SK-N-SH treated with all-trans-retinoic acid at 6 μM for 48 hours (cell line): ENCODE results near the gene PLPPR2.

Source experiments
- ATAC-seq: fragments of 200-7000 bp; cut with Tn5 transposase; 3 replicates; pipeline ENCODE4 v1.9.1; 2020; ENCODE audit warnings: mild to moderate bottlenecking, moderate library complexity
- ARNTL ChIP-seq: fragments of 450-650 bp; formaldehyde crosslinking; IDR thresholded peaks from 2 replicates; pipeline ENCODE4 v1.5.0; 2020; ENCODE audit warnings: low read depth, mild to moderate bottlenecking, moderate library complexity, borderline replicate concordance
- CSDC2 ChIP-seq: fragments of 250-450 bp; sonication (Bioruptor Pico); IDR thresholded peaks from 2 replicates; pipeline ENCODE4 v1.5.0; 2020; ENCODE audit warnings: mild to moderate bottlenecking, moderate library complexity
- ESRRG ChIP-seq: fragments of 250-450 bp; sonication (Bioruptor Pico); IDR thresholded peaks from 2 replicates; pipeline ENCODE4 v1.6.1; 2021; ENCODE audit warnings: mild to moderate bottlenecking
- ISL1 ChIP-seq: fragments of 250-450 bp; sonication (Bioruptor Pico); IDR thresholded peaks from 2 replicates; pipeline ENCODE4 v2.1.2; 2022; ENCODE audit warnings: mild to moderate bottlenecking, moderate library complexity
- OSR1 ChIP-seq: fragments of 250-450 bp; sonication (Bioruptor Pico); IDR thresholded peaks from 2 replicates; pipeline ENCODE4 v1.8.0; 2022; ENCODE audit warnings: moderate library complexity, mild to moderate bottlenecking, inconsistent platforms
- PPARA ChIP-seq: fragments of 250-450 bp; sonication (Bioruptor Pico); IDR thresholded peaks from 2 replicates; pipeline ENCODE4 v1.5.0; 2020; ENCODE audit warnings: mild to moderate bottlenecking, borderline replicate concordance
- RARB ChIP-seq: fragments of 250-450 bp; sonication (Bioruptor Pico); IDR thresholded peaks from 2 replicates; pipeline ENCODE4 v1.8.0; 2021; ENCODE audit warnings: mild to moderate bottlenecking, moderate library complexity
- SNAI2 ChIP-seq: fragments of 250-450 bp; sonication (Bioruptor Pico); IDR thresholded peaks from 2 replicates; pipeline ENCODE4 v1.5.0; 2020; ENCODE audit warnings: mild to moderate bottlenecking, moderate library complexity
- TCF4 ChIP-seq: fragments of 250-450 bp; sonication (Bioruptor Pico); IDR thresholded peaks from 2 replicates; pipeline ENCODE4 v1.8.0; 2021; ENCODE audit warnings: mild to moderate bottlenecking, moderate library complexity, borderline replicate concordance
- TOX ChIP-seq: fragments of 250-450 bp; sonication (Bioruptor Pico); IDR thresholded peaks from 2 replicates; pipeline ENCODE4 v1.8.0; 2021; ENCODE audit warnings: mild to moderate bottlenecking, moderate library complexity, borderline replicate concordance
- ZC3H10 ChIP-seq: fragments of 250-450 bp; sonication (Bioruptor Pico); IDR thresholded peaks from 2 replicates; pipeline ENCODE4 v1.5.1; 2021; ENCODE audit warnings: mild to moderate bottlenecking, moderate library complexity
- ZFP3 ChIP-seq: fragments of 250-450 bp; sonication (Bioruptor Pico); IDR thresholded peaks from 2 replicates; pipeline ENCODE4 v1.5.0; 2020; ENCODE audit warnings: mild to moderate bottlenecking, moderate library complexity
- ZFP30 ChIP-seq: fragments of 450-650 bp; formaldehyde crosslinking; IDR thresholded peaks from 2 replicates; pipeline ENCODE4 v1.5.0; 2022; ENCODE audit warnings: mild to moderate bottlenecking, moderate library complexity
- ZNF565 ChIP-seq: fragments of 450-650 bp; formaldehyde crosslinking; conservative IDR thresholded peaks from 2 replicates; pipeline ENCODE4 v1.5.0; 2020; ENCODE audit warnings: low read depth, mild to moderate bottlenecking, moderate library complexity
- ZNF70 ChIP-seq: fragments of 450-650 bp; formaldehyde crosslinking; IDR thresholded peaks from 2 replicates; pipeline ENCODE4 v1.5.0; 2020; ENCODE audit warnings: mild to moderate bottlenecking, moderate library complexity
- ZNF8 ChIP-seq: fragments of 450-650 bp; formaldehyde crosslinking; IDR thresholded peaks from 2 replicates; pipeline ENCODE4 v1.5.0; 2020; ENCODE audit warnings: mild to moderate bottlenecking, moderate library complexity
- TF ChIP-seq, protein P1 (sequence below): fragments of 250-450 bp; sonication (Bioruptor Pico); IDR thresholded peaks from 2 replicates; pipeline ENCODE4 v1.8.0; 2021; ENCODE audit warnings: low read depth, mild to moderate bottlenecking, moderate library complexity, borderline replicate concordance
- TF ChIP-seq, protein P2 (sequence below): fragments of 250-450 bp; sonication (Bioruptor Pico); IDR thresholded peaks from 2 replicates; pipeline ENCODE4 v1.5.1; 2020; ENCODE audit warnings: low read depth, mild to moderate bottlenecking, moderate library complexity
- TF ChIP-seq, protein P3 (sequence below): fragments of 250-450 bp; sonication (Bioruptor Pico); IDR thresholded peaks from 2 replicates; pipeline ENCODE4 v1.5.0; 2020; ENCODE audit warnings: mild to moderate bottlenecking, moderate library complexity
- TF ChIP-seq, protein P4 (sequence below): fragments of 250-450 bp; sonication (Bioruptor Pico); IDR thresholded peaks from 2 replicates; pipeline ENCODE4 v1.8.0; 2020; ENCODE audit warnings: mild to moderate bottlenecking, moderate library complexity, borderline replicate concordance

The PLPPR2 gene

DNA sequence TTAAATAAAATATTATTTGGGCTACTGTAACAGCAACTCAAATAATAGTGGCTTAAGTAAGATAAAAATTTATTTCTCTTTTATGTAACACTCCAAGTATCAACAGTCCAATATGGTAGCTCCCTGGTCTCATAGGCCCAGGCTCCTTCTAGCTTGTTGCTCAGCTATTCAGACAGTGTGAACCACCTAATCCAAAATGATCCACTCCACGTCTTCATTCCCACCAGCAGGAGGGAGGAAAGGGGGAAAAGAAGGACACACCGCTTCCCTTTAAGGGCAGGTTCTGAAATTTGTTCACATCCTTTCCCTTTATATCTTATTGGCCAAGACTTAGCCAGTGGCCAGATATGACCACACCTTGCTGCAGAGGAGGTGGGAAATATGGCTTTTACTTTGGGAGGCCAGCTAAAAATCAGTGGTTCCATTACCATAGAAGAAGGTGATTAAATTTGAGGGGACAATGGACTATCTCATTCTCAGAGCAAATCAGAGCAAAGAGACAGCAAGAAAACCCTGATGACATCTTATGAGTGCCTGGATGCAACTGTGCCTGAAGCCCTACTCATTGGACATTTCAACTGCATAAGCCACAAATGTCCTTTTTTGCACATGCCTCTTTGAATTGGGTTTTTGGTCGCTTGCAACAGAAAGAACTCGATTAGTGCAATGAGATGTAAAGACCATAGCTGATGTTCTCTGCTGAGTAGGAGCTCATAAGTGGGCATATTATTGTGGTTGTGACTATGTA lies 35.9 kb downstream of the PLPPR2 start:
- no peak for ATAC-seq
- TF ChIP-seq ESRRG (CRISPR knock-in tag) (no peak), SNAI2 (CRISPR knock-in tag) (no peak), ZNF8 (CRISPR knock-in tag) (no peak), ARNTL (no peak), ZC3H10 (CRISPR knock-in tag) (no peak)
- TF ChIP-seq, all 23 proteins: peak for 0

DNA sequence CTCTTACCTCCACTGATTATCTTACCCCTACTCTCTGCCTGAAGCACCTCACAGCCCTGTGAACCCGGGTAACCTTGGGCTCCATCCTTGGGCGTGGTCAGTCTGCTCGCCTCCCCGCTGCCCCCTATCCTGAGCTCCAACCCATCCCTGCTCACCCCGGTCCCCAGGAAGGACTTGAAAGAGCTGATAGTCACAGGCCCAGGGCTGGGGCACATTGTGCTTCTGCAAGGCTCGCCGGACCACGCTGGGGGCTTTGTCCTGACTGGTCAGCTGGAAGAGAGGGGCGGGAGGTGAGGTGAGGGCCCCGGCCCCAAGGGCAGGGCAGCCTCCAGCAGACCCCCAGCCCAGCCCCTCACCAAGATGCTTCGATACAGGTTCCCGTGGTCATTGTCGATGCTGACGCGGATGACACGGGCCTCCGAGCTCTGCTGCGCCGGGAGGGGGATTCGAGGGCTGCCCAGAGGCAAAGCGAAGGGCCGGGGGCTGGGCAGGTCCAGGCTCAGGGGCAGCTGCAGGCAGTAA lies 41.9 kb downstream of the PLPPR2 start:
- TF ChIP-seq RARB (CRISPR knock-in tag) (no peak), TOX (CRISPR knock-in tag) (no peak), TCF4 (CRISPR knock-in tag) (no peak), ESRRG (CRISPR knock-in tag) (no peak), ZFP30 (no peak), OSR1 (no peak), ARNTL (no peak), SNAI2 (CRISPR knock-in tag) (no peak), ZNF70 (CRISPR knock-in tag) (no peak), ZFP3 (CRISPR knock-in tag) (no peak), CSDC2 (no peak), PPARA (CRISPR knock-in tag) (no peak), ZNF565 (CRISPR knock-in tag) (no peak), ISL1 (CRISPR knock-in tag) (no peak)
- TF ChIP-seq, protein P1, sequence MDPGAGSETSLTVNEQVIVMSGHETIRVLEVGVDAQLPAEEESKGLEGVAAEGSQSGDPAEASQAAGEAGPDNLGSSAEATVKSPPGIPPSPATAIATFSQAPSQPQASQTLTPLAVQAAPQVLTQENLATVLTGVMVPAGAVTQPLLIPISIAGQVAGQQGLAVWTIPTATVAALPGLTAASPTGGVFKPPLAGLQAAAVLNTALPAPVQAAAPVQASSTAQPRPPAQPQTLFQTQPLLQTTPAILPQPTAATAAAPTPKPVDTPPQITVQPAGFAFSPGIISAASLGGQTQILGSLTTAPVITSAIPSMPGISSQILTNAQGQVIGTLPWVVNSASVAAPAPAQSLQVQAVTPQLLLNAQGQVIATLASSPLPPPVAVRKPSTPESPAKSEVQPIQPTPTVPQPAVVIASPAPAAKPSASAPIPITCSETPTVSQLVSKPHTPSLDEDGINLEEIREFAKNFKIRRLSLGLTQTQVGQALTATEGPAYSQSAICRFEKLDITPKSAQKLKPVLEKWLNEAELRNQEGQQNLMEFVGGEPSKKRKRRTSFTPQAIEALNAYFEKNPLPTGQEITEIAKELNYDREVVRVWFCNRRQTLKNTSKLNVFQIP (CRISPR knock-in tag): no peak
- TF ChIP-seq, protein P2, sequence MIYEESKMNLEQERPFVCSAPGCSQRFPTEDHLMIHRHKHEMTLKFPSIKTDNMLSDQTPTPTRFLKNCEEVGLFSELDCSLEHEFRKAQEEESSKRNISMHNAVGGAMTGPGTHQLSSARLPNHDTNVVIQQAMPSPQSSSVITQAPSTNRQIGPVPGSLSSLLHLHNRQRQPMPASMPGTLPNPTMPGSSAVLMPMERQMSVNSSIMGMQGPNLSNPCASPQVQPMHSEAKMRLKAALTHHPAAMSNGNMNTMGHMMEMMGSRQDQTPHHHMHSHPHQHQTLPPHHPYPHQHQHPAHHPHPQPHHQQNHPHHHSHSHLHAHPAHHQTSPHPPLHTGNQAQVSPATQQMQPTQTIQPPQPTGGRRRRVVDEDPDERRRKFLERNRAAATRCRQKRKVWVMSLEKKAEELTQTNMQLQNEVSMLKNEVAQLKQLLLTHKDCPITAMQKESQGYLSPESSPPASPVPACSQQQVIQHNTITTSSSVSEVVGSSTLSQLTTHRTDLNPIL (CRISPR knock-in tag): no peak
- TF ChIP-seq, protein P3, sequence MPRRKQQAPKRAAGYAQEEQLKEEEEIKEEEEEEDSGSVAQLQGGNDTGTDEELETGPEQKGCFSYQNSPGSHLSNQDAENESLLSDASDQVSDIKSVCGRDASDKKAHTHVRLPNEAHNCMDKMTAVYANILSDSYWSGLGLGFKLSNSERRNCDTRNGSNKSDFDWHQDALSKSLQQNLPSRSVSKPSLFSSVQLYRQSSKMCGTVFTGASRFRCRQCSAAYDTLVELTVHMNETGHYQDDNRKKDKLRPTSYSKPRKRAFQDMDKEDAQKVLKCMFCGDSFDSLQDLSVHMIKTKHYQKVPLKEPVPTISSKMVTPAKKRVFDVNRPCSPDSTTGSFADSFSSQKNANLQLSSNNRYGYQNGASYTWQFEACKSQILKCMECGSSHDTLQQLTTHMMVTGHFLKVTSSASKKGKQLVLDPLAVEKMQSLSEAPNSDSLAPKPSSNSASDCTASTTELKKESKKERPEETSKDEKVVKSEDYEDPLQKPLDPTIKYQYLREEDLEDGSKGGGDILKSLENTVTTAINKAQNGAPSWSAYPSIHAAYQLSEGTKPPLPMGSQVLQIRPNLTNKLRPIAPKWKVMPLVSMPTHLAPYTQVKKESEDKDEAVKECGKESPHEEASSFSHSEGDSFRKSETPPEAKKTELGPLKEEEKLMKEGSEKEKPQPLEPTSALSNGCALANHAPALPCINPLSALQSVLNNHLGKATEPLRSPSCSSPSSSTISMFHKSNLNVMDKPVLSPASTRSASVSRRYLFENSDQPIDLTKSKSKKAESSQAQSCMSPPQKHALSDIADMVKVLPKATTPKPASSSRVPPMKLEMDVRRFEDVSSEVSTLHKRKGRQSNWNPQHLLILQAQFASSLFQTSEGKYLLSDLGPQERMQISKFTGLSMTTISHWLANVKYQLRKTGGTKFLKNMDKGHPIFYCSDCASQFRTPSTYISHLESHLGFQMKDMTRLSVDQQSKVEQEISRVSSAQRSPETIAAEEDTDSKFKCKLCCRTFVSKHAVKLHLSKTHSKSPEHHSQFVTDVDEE (CRISPR knock-in tag): no peak
- TF ChIP-seq, protein P4, sequence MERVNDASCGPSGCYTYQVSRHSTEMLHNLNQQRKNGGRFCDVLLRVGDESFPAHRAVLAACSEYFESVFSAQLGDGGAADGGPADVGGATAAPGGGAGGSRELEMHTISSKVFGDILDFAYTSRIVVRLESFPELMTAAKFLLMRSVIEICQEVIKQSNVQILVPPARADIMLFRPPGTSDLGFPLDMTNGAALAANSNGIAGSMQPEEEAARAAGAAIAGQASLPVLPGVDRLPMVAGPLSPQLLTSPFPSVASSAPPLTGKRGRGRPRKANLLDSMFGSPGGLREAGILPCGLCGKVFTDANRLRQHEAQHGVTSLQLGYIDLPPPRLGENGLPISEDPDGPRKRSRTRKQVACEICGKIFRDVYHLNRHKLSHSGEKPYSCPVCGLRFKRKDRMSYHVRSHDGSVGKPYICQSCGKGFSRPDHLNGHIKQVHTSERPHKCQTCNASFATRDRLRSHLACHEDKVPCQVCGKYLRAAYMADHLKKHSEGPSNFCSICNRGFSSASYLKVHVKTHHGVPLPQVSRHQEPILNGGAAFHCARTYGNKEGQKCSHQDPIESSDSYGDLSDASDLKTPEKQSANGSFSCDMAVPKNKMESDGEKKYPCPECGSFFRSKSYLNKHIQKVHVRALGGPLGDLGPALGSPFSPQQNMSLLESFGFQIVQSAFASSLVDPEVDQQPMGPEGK: no peak
- no peak for ATAC-seq

DNA sequence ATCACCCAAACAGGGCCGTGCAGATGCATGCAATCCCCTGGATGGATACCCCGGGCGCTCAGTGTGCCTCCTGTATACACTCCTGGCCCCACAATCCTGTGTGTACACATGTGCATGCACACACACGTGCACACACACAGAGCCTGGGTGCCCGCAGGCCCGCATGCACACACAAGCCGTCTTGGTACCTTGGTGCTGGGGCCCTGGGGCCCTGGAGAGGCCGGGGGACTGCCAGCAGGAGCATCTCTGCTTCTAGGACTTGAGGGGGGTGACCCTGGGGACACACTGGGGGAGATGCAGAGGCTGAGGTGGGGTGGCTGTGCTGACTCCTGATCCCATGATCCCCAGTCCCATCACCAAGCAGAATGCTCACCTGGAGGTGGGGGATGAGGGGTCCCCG lies 44.4 kb downstream of the PLPPR2 start:
- TF ChIP-seq ZC3H10 (CRISPR knock-in tag): no peak
- no peak for TF ChIP-seq OSR1
- ATAC-seq: no peak

DNA sequence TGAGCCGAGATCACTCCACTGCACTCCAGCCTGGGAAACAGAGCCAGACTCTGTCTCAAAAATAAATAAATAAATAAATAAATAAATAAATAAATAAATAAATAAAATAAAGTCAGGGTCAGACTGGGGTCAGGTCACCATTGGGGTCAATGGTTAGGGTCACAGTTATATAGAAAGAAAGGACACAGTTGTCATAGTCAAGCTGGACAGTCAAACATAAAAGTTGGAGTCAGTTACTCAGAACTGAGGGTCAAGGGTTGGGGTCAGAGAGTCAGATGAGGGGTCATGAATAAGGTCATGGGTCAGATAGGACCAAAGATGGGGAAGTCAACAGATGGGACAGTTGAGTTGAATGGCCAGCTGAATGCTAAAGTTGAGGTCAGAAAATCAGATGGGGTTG lies 45.6 kb downstream of the PLPPR2 start:
- TF ChIP-seq, protein P3 (CRISPR knock-in tag): no peak
- ATAC-seq: no peak
